K562 (cell line): ENCODE results near the gene ADAMTS14. TPM values are rescaled to one million over a fixed set of nuclear protein-coding genes. Genes with fewer than 3 reads are reported as not detected.

ENCODE experiments used
- ATAC-seq: fragments of 200-7000 bp; cut with Tn5 transposase; 3 replicates; pipeline ENCODE4 v1.9.1; 2020; ENCODE audit warnings: moderate library complexity
- BruUV-seq: library from RNA; stranded (reverse); fragments of 400-500 nt; replicated peaks from 2 replicates; lab custom pipeline; 2021; lab: Mats Ljungman, UMichigan
- CTCF ChIA-PET: fragments of 300-600 bp; formaldehyde crosslinking; extraction: SDS; loops from one replicate; lab custom pipeline; 2021; ENCODE audit warnings: low intra/inter-chr PET ratio; lab: Yijun Ruan, JAX
- POLR2A ChIA-PET: fragments of 300-600, 350-650 bp; sonication (Branson Sonifier 250); formaldehyde crosslinking; extraction: SDS; loops from one replicate; lab custom pipeline; 2021; ENCODE audit warnings: antibody characterized with exemption, inconsistent platforms; lab: Yijun Ruan, JAX
- DNase-seq, 4 experiments: peaks; one replicate each; pipeline versions ENCODE4 v3.0.0 to v3.0.0-alpha.2; 2011 to 2018; ENCODE audit warnings: low spot score in 3 of 4, mixed read lengths in 3 of 4; ENCODE audit errors: extremely low read depth in 1 of 4
- FAIRE-seq: peaks from 2 replicates; lab custom pipeline; 2011; peaks lifted over from hg19 to GRCh38; lab: Jason Lieb, UNC
- H2AFZ ChIP-seq: 2 replicates; pipeline ENCODE4 v1.6.0; 2011; ENCODE audit warnings: low read depth, low read length, control low read depth, inconsistent platforms
- H3K27ac ChIP-seq: fragments of 200-600 bp; 3 replicates; pipeline ENCODE4 v1.8.0; 2011; ENCODE audit warnings: low read depth, mild to moderate bottlenecking, control low read depth, inconsistent platforms, low read length, moderate library complexity, mixed read lengths; ENCODE audit errors: extremely low read depth
- H3K27me3 ChIP-seq, 2 experiments: fragments of 300-600 bp in 1 of 2; 2 replicates in 1 of 2; 3 replicates in 1 of 2; pipeline versions ENCODE4 v1.6.0 to v1.8.0; 2011; ENCODE audit warnings: inconsistent platforms in 2 of 2, low read length in 2 of 2, mild to moderate bottlenecking in 1 of 2, mixed read lengths in 1 of 2, moderate library complexity in 1 of 2; ENCODE audit not compliant: control insufficient read depth in 2 of 2, insufficient read depth in 2 of 2
- H3K36me3 ChIP-seq: fragments of 300-600 bp; 3 replicates; pipeline ENCODE4 v1.8.0; 2011; ENCODE audit warnings: mild to moderate bottlenecking, low read length, inconsistent platforms; ENCODE audit not compliant: control insufficient read depth, insufficient read depth
- H3K4me1 ChIP-seq, 2 experiments: fragments of 200-600 bp in 1 of 2; replicated peaks in 1 of 2; 2 replicates in 1 of 2; 3 replicates in 1 of 2; pipeline versions ENCODE4 v1.5.1 to v1.8.0; 2011; ENCODE audit warnings: inconsistent platforms in 2 of 2, low read length in 2 of 2, mild to moderate bottlenecking in 1 of 2, mixed read lengths in 1 of 2, moderate library complexity in 1 of 2; ENCODE audit not compliant: control insufficient read depth in 2 of 2, insufficient read depth in 2 of 2
- H3K4me2 ChIP-seq: 2 replicates; pipeline ENCODE4 v1.6.1; 2011; ENCODE audit warnings: low read length, control low read depth, inconsistent platforms, mixed read lengths; ENCODE audit not compliant: insufficient read depth
- H3K4me3 ChIP-seq: fragments of 200-600 bp; sonication (generic), shearing (Covaris generic); 2 replicates; pipeline ENCODE4 v1.5.1; 2016; ENCODE audit warnings: control low read depth, inconsistent platforms
- H3K79me2 ChIP-seq: fragments of 200-600 bp; 3 replicates; pipeline ENCODE4 v1.8.0; 2011; ENCODE audit warnings: low read length, inconsistent platforms; ENCODE audit not compliant: control insufficient read depth, insufficient read depth
- H3K9ac ChIP-seq, 2 experiments: 2 replicates each; pipeline versions ENCODE4 v1.6.0 to v1.6.1; 2011; ENCODE audit warnings: low read depth in 2 of 2, low read length in 2 of 2, control low read depth in 1 of 2, inconsistent platforms in 1 of 2, mild to moderate bottlenecking in 1 of 2, mixed read lengths in 1 of 2; ENCODE audit not compliant: insufficient read depth in 1 of 2
- H3K9me1 ChIP-seq: one replicate; pipeline ENCODE4 v1.6.0; 2011; ENCODE audit warnings: inconsistent platforms, mild to moderate bottlenecking, low read length, moderate library complexity; ENCODE audit not compliant: control insufficient read depth, insufficient read depth
- H3K9me3 ChIP-seq: replicated peaks from 2 replicates; pipeline ENCODE4 v1.5.1; 2011; ENCODE audit warnings: low read depth, low read length, inconsistent platforms; ENCODE audit not compliant: control insufficient read depth, insufficient read depth
- H4K20me1 ChIP-seq: replicated peaks from 2 replicates; pipeline ENCODE4 v1.6.1; 2011; ENCODE audit warnings: low read length, inconsistent platforms, mixed read lengths; ENCODE audit not compliant: control insufficient read depth, insufficient read depth
- ARID1B ChIP-seq: fragments of 450-650 bp; IDR thresholded peaks from 2 replicates; pipeline ENCODE4 v1.6.1; 2016; ENCODE audit warnings: antibody characterized with exemption, mild to moderate bottlenecking, inconsistent platforms
- CBFA2T2 ChIP-seq: fragments of 450-650 bp; conservative IDR thresholded peaks from 2 replicates; pipeline ENCODE4 v1.6.1; 2017; ENCODE audit warnings: mild to moderate bottlenecking
- CBFA2T3 ChIP-seq: fragments of 450-650 bp; IDR thresholded peaks from 2 replicates; pipeline ENCODE4 v1.6.1; 2017
- ESRRA ChIP-seq: fragments of 450-650 bp; IDR thresholded peaks from 2 replicates; pipeline ENCODE4 v1.6.1; 2014; ENCODE audit warnings: low read depth, mild to moderate bottlenecking, moderate library complexity, borderline replicate concordance
- NCOR1 ChIP-seq: fragments of 450-650 bp; IDR thresholded peaks from 2 replicates; pipeline ENCODE4 v1.6.1; 2016; ENCODE audit warnings: mild to moderate bottlenecking, moderate library complexity
- SMC3 ChIP-seq: conservative IDR thresholded peaks from 2 replicates; pipeline ENCODE4 v1.6.1; 2011; ENCODE audit warnings: low read depth, low read length, improper control_type of control experiment; ENCODE audit not compliant: insufficient read depth
- TAL1 ChIP-seq: fragments of 450-650 bp; IDR thresholded peaks from 2 replicates; pipeline ENCODE4 v1.6.1; 2016; ENCODE audit warnings: mild to moderate bottlenecking
- TCF3 ChIP-seq: sonication (generic); formaldehyde crosslinking; IDR thresholded peaks from 2 replicates; pipeline ENCODE4 v1.4.0; 2020; ENCODE audit warnings: mild to moderate bottlenecking, missing genetic modification reagents
- TRIM24 ChIP-seq, 2 experiments: fragments of 450-650 bp; IDR thresholded peaks; 2 replicates each; pipeline ENCODE4 v1.6.1; 2016
- ZFPM2 ChIP-seq: fragments of 250-450 bp; sonication (Bioruptor Pico); IDR thresholded peaks from 2 replicates; pipeline ENCODE4 v1.5.1; 2022; ENCODE audit warnings: mild to moderate bottlenecking
- ZNF232 ChIP-seq: sonication (generic); formaldehyde crosslinking; IDR thresholded peaks from 2 replicates; pipeline ENCODE4 v1.8.0; 2022; ENCODE audit warnings: mild to moderate bottlenecking, missing genetic modification reagents
- WGBS: fragments of 100-300 bp; shearing (Covaris generic); methylation state at CpG from one replicate; pipeline ENCODE4 v1.1.6; 2016; ENCODE audit warnings: low coverage, mixed read lengths; ENCODE audit not compliant: insufficient coverage; ENCODE audit errors: missing lambda C conversion rate; 5-methylcytosine and 5-hydroxymethylcytosine counted together
- in situ Hi-C: fragments of 300-500 bp; cut with MboI; formaldehyde crosslinking; loops from 4 replicates; pipeline ENCODE4 v1.15.0; 2018; ENCODE audit warnings: inconsistent platforms, mixed read lengths
- intact Hi-C: fragments of 100-400 bp; cut with micrococcal nuclease; formaldehyde crosslinking; loops from 2 replicates; pipeline ENCODE4 v1.14.2; 2022
- polyA plus RNA-seq, 8 experiments: library from polyadenylated mRNA; depleted of rRNA in 4 of 8; stranded (reverse) in 5 of 8; unstranded in 3 of 8; fragments of >200 nt; fragmentation: Nextera tagmentation in 2 of 8; fragmentation: Illumina TruSeq in 1 of 8; extraction: Ambion mirVana in 2 of 8; extraction: Trizol in 1 of 8; gene quantifications; 2 replicates each; pipeline versions ENCODE4 v1.2.1 to v1.2.3, GENCODE V29; 2011 to 2014; ENCODE audit warnings: inconsistent platforms in 1 of 8, missing spikeins in 1 of 8
- total RNA-seq, 7 experiments: library from RNA; depleted of rRNA in 6 of 7; stranded (reverse); fragments of >200 nt in 6 of 7; fragmentation: Illumina TruSeq in 2 of 7; extraction: Trizol in 2 of 7; gene quantifications; 2 replicates each; pipeline versions ENCODE4 v1.2.1 to v1.2.3, GENCODE V29; 2011 to 2021; ENCODE audit warnings: low replicate concordance in 1 of 7
- TF ChIP-seq, protein P1 (sequence below), 2 experiments: fragments of 450-650 bp in 1 of 2; sonication (generic) in 1 of 2; formaldehyde crosslinking; conservative IDR thresholded peaks; 2 replicates each; pipeline versions ENCODE4 v1.4.0 to v1.8.1; 2020 to 2022; ENCODE audit warnings: mild to moderate bottlenecking in 1 of 2, missing genetic modification reagents in 1 of 2

Gene ADAMTS14
- total and polyA plus RNA-seq, 9 of the 15 experiments (the other 6 are each of a cell fraction or from before 2014, with no cell fraction given): 0.04 to 37.4 (median 15.9) TPM

DNA sequence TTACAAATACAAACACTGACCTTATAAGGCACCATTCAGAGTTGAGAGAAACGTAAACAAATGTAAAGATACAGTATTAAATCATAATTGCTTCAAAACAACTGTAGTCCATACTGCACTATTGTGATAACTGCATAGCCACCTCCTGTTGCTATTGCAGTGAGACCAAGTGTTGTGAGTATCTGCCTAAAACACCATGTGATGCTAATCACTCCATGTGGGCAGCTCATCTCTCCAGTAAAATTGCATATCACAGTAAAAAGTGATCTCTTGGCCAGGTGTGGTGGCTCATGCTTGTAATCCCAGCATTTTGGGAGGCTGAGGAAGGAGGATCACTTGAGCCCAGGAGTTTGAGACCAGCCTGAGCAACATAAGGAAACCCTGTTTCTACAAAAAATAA, 43.0 kb upstream of the ADAMTS14 start:
- Histone ChIP-seq H3K27ac (no peak overlapping the region), H3K9me3 (peaks cover 11% of the 10 kb centered on the region), H3K36me3 (no peaks in the 10 kb centered on the region), H3K4me1 (peaks cover 6 to 11% of the 10 kb centered on the region in 2 experiments; a peak in 4 of 5 replicates), H3K4me2 (no peak overlapping the region), H3K4me3 (no peak overlapping the region), H3K79me2 (no peaks in the 10 kb centered on the region), H3K27me3 (no peaks in the 10 kb centered on the region), H2AFZ (no peak overlapping the region), H3K9ac (no peak overlapping the region), H3K9me1 (no peaks in the 10 kb centered on the region), H4K20me1 (no peaks in the 10 kb centered on the region)
- FAIRE-seq (no peak), ATAC-seq (no peak), DNase-seq (no peak)
- ChIA-PET POLR2A (no interaction called here), CTCF (no interaction called here)
- intact Hi-C loops: no loop called here
- WGBS: 15% methylated on average over 1 of the region's 1 CpG
- TF ChIP-seq ZFPM2 (CRISPR knock-in tag) (no peak), ESRRA (no peak), CBFA2T3 (peak; percentile 78), ARID1B (peak; percentile 38), CBFA2T2 (peak; percentile 56), SMC3 (no peak), TAL1 (peak; percentile 46; the same call in 1 of the 2 replicates), NCOR1 (peak; percentile 33; the same call in 1 of the 2 replicates), TCF3 (peak; percentile 38), TRIM24 (IDR thresholded peaks at IDR 0.05) (peak in 1 of 2 experiments; percentile 62; a peak in 1 of 4 replicates), ZNF232 (CRISPR knock-in tag) (no peak)
- TF ChIP-seq, protein P1, sequence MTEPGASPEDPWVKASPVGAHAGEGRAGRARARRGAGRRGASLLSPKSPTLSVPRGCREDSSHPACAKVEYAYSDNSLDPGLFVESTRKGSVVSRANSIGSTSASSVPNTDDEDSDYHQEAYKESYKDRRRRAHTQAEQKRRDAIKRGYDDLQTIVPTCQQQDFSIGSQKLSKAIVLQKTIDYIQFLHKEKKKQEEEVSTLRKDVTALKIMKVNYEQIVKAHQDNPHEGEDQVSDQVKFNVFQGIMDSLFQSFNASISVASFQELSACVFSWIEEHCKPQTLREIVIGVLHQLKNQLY (CRISPR knock-in tag; conservative IDR thresholded peaks at IDR 0.05): no peak
- BruUV-seq: no TSS peak
- in situ Hi-C loops: no loop called here
